Adrenal gland (tissue), 5 donors: ENCODE measurements around the gene RNF223.

Experiments used
- POLR2A ChIP-seq, 2 donors: fragments of 450-650 bp; IDR thresholded peaks; one replicate each; pipeline ENCODE4 v1.6.1; 2017; ENCODE audit warnings: antibody characterized with exemption in 2 of 2, mild to moderate bottlenecking in 2 of 2, moderate library complexity in 1 of 2
- TF ChIP-seq, protein P1 (sequence below), 6 experiments: fragments of 450-650 bp in 4 of 6; fragments of 200-600 bp in 2 of 6; sonication (generic) in 1 of 6; IDR thresholded peaks; 1 replicate in 5 of 6; 2 replicates in 1 of 6; pipeline versions ENCODE4 v1.5.1 to v1.8.0; 2016 to 2021; ENCODE audit warnings: antibody characterized with exemption in 6 of 6, mild to moderate bottlenecking in 2 of 6, moderate library complexity in 1 of 6
- donor health status: DM: no; HTN: no; CAD: no.

DNA sequence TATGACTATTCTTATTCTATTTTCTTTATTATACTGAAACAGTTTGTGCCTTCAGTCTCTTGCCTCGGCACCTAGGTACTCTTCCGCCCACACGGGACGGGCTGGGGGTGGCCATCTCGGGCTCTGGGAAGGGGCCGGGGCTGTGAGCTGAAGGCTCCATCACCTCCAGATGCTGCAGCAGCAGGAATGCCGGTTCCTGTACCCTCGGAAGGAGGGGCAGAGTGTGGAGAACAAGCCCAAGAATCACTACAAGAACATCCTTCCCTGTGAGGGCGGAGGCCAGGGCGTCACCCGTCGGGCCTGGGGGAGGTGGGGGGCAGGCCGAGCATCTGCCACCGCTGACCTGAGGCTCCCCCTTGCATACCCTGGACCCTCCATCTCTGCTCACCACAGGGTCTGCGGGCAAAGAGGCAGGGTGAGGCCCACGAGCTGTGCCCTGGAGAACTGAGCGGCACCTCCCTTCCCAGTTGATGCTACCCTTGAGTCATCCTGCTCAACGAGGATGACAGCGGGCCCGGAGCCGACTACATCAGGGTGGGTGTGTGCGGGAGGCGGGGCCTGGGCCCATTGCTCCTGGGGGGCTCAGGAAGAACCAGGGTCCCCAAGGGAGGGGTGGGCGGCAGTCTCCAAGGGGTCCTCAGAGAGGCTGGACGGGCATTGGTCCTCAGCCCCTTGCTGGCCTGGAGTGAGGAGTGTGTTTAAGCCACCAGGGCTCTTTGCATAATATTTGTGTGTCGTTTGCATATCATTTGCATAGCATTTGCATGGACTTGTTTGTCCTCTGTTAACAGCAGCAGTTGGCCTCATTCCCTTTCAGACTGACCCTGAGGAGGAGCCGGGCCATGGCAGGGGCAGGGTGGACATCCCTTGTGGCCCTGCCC is 7.5 kb downstream of the RNF223 start:
- TF ChIP-seq, protein P1, sequence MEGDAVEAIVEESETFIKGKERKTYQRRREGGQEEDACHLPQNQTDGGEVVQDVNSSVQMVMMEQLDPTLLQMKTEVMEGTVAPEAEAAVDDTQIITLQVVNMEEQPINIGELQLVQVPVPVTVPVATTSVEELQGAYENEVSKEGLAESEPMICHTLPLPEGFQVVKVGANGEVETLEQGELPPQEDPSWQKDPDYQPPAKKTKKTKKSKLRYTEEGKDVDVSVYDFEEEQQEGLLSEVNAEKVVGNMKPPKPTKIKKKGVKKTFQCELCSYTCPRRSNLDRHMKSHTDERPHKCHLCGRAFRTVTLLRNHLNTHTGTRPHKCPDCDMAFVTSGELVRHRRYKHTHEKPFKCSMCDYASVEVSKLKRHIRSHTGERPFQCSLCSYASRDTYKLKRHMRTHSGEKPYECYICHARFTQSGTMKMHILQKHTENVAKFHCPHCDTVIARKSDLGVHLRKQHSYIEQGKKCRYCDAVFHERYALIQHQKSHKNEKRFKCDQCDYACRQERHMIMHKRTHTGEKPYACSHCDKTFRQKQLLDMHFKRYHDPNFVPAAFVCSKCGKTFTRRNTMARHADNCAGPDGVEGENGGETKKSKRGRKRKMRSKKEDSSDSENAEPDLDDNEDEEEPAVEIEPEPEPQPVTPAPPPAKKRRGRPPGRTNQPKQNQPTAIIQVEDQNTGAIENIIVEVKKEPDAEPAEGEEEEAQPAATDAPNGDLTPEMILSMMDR (IDR thresholded peaks at IDR 0.05), result no peak
- no peak for TF ChIP-seq POLR2A (IDR thresholded peaks at IDR 0.05)
